Adrenal gland (tissue), 5 donors: ENCODE measurements around the gene STK24.

Source experiments
- CTCF ChIP-seq, 6 experiments: fragments of 450-650 bp in 4 of 6; fragments of 200-600 bp in 2 of 6; sonication (generic) in 1 of 6; IDR thresholded peaks; 1 replicate in 5 of 6; 2 replicates in 1 of 6; pipeline versions ENCODE4 v1.5.1 to v1.8.0; 2016 to 2021; ENCODE audit warnings: antibody characterized with exemption in 6 of 6, mild to moderate bottlenecking in 2 of 6, moderate library complexity in 1 of 6
- POLR2A ChIP-seq, 2 donors: fragments of 450-650 bp; IDR thresholded peaks; one replicate each; pipeline ENCODE4 v1.6.1; 2017; ENCODE audit warnings: antibody characterized with exemption in 2 of 2, mild to moderate bottlenecking in 2 of 2, moderate library complexity in 1 of 2
- donor health status: DM: no; HTN: no; CAD: no.

- no peak for TF ChIP-seq POLR2A (IDR thresholded peaks at IDR 0.05)
- no peak for TF ChIP-seq CTCF (IDR thresholded peaks at IDR 0.05)
These were observed 44.7 kb downstream of the STK24 start for GRCh38 chr13:98532254-98532653.
